Measurements from ENCODE around the gene PAFAH1B2.
"Not testable (repeated sequence)": the region's sequence is repeated elsewhere in the genome, so short reads cannot be mapped to it uniquely, and the experiment has no call there.

Gene PAFAH1B2

DNA sequence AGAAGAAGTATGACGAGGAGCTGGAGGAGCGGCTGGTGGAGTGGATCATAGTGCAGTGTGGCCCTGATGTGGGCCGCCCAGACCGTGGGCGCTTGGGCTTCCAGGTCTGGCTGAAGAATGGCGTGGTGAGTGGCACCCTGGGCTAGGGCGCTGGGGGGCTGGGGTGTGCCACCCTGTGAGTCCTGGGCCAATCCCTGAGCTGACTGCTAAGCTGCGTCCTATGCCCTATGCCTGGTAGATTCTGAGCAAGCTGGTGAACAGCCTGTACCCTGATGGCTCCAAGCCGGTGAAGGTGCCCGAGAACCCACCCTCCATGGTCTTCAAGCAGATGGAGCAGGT, 59.0 kb downstream of the PAFAH1B2 start:
- DNase-seq (ENCODE audit: low spot score), result no peak

DNA sequence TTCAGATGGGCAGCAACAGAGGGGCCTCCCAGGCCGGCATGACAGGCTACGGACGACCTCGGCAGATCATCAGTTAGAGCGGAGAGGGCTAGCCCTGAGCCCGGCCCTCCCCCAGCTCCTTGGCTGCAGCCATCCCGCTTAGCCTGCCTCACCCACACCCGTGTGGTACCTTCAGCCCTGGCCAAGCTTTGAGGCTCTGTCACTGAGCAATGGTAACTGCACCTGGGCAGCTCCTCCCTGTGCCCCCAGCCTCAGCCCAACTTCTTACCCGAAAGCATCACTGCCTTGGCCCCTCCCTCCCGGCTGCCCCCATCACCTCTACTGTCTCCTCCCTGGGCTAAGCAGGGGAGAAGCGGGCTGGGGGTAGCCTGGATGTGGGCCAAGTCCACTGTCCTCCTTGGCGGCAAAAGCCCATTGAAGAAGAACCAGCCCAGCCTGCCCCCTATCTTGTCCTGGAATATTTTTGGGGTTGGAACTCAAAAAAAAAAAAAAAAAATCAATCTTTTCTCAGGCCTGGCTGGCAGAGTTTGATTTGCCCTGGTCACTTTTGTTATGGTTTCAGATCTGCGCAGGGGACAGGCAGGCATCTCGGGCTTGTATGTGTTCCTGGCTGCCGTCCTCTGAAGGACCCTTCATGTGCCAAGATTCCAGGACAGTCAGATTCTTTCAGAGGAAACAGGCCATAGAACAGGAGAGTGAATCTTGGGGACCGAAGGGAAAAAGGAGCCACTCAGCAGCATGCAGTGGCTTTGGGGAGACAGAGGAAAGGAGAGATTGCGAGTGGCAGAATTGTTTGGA, 60.4 kb downstream of the PAFAH1B2 start:
- no peak for DNase-seq (ENCODE audit: low spot score)

DNA sequence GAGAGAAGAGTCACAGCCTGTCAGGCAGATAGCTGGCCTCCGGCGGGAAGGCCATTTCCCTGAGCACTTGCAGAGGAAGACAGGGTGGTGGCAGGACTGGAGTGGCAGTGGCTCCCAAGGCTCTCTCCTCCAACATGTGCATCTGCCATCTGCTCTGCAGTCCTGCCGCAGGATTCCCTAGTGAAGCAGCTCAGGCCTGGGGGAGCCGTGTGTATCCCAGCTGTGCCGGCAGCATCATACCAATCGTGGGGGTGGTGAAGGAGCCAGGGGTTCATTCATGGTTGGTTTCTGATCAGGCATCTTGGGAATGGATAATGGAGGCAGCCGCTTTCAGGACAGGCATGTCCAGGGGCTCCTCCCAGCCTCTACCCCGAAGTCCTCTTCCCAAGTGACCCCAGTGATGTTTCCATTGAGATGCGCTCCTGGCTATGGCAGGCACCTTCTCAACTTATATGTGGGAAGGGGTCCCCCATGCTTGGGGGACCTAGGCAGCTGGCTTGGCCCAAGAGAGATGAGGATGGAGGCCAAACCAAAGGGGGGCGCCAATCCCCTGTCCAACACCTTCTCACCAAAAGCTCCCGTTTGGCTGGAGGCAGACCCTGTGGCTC, 61.2 kb downstream of the PAFAH1B2 start:
- DNase-seq (ENCODE audit: low spot score), result no peak

DNA sequence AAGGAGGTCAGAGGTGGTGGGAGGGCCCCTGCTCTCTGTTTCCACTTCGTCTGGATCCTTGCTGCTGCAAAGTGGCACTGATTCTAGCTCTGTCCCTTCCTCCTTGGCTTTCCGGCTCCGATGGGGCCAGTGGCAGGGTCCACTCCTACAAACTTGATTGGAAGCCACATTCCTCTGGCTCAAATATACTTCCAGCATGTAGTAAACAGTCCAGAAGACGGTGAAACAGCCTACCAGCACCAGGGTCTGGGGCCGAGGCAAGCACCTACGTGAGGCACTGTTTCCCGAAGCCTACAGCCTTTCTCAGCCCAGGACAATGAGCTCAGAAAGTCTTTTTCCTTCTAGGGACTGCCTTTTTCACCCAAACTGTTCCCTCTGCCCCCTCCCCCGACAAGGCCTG, 62.0 kb downstream of the PAFAH1B2 start:
- not testable (repeated sequence) for DNase-seq (ENCODE audit: low spot score)

DNA sequence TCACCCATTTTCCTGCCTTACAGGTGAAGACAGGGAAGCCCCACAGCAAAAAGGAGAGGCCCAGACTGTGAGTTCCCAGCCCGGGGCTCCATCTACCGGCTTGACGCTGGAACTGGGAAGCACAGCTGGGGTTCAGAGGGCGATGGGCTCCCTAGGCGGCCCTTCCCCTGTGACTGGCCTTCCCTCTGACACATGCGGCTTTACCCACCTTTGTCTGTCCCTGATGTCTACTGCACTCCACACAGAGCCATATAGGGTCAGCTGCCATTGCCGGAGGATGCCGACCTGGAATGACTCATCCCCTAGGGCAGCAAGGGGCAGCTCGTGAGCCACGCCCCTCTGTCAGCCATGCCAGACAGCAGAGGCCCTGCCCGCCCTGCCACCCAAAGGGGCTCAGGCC, 62.8 kb downstream of the PAFAH1B2 start:
- not testable (repeated sequence) for DNase-seq (ENCODE audit: low spot score)

DNA sequence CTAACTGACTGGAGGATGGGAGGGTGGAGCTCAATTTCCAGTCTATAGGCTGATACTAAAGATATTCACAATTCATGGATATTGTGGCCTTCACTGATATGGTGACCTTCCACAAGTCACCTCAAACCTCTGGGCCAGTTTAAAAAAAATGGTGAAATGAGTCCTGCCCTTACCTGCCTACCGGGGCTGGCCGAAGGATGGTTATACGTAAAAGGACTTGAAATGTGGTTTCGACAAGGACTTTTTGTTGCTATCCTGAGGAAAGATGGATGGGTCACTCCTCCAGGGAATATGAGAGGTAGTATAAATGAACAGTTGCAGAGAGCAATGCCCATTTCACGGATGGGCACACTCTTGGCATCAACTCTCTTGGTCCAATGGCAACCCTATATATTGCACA, 63.4 kb downstream of the PAFAH1B2 start:
- DNase-seq (ENCODE audit: low spot score), result not testable (repeated sequence)

DNA sequence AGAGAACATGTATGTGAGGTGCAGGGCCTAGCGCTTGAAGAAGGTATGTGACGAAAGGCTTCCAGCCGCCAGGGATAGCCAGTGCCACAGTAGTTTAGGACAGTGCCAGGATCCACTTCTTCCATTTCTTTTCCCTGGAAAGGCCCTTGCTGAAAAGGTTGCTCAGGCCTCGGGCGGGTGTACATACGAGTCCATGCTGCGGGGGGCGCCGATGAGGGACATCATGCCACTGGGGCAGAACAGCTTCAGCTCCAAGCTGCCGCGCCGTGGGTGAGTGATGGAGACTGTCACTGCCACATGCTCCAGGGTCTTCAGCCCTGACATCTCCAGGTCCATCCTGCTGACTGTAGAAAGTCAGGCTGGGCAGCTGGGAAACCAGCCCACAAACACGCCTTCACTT, 64.6 kb downstream of the PAFAH1B2 start:
- not testable (repeated sequence) for DNase-seq (ENCODE audit: low spot score)

DNA sequence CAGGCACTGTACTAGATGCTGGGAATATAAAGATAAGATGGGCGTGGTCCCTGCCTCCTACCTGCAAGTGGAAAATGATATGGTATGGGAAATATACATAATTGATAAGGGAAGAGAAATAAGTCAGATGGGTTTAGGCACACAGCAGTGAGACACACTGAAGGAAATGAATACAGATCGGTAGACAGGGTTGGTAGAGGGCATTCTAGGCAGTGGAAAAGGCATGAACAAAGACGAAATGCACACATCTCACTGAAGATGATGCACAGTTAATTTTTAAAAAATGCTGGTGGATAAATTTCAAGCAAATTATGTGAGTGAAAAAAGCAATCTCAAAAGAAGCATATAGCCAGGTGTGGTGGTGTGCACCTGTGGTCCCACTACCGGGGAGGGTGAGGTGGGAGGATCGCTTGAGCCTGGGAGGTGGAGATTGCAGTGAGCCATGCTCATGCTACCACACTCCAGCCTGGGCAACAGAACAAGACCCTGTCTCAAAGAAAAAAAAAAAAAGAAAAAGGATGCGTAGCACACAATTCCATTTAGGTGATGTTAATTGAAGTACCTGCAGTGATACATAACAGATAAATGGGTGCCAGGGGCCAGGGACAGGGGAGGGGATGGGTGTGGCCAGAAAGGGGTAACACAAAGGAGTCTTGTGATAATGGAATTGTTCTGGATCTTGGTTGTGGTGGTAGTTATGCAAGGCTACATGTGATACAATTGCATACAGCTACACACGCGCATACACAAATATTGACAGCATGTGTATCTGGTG, 65.5 kb downstream of the PAFAH1B2 start:
- not testable (repeated sequence) for DNase-seq (ENCODE audit: low spot score)

DNA sequence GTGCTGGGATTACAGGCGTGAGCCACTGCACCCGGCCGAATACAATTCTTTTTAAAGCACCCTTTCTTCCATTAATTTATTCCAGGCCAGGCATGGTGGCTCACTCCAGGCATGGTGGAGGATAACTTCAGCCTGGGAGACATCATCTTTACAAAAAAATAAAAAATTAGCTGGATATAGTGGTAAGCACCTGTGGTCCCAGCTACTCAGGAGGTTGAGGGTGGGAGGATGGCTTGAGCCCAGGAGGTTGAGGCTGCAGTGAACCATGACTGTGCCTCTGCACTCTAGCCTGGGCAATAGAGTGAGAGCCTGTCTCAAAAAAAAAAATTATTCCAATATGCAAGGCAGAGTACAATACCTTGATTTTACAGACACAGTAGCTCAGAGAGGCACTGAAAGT, 66.5 kb downstream of the PAFAH1B2 start:
- DNase-seq (ENCODE audit: low spot score), result no peak

DNA sequence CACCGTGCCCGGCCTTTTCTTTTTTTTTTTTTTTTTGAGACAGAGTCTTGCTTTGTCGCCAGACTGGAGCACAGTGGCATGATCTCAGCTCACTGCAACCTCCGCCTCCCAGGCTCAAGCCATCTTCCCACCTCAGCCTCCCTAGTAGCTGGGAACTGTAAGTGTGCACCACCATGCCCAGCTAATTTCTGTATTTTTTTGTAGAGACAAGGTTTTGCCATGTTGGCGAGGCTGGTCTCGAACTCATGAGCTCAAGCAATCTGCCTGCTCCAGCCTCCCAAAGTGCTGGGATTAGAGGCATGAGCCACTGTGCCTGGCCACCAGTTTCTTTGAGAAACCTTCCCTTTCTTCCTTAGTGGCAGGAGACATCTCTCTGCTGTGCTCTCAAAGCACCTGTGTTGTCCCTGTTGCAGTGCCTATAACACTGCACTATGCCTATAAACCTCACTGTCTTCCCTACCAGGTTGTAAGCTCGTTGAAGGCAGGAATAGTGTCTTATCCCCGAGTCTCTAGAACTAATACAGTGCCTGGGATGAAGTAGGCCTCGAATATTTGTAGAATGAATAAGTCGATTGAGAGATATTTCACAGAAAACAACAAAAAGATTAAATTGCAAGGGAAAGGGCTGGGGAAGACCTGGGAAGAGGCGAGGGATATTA, 68.7 kb downstream of the PAFAH1B2 start:
- no peak for DNase-seq (ENCODE audit: low spot score)

DNA sequence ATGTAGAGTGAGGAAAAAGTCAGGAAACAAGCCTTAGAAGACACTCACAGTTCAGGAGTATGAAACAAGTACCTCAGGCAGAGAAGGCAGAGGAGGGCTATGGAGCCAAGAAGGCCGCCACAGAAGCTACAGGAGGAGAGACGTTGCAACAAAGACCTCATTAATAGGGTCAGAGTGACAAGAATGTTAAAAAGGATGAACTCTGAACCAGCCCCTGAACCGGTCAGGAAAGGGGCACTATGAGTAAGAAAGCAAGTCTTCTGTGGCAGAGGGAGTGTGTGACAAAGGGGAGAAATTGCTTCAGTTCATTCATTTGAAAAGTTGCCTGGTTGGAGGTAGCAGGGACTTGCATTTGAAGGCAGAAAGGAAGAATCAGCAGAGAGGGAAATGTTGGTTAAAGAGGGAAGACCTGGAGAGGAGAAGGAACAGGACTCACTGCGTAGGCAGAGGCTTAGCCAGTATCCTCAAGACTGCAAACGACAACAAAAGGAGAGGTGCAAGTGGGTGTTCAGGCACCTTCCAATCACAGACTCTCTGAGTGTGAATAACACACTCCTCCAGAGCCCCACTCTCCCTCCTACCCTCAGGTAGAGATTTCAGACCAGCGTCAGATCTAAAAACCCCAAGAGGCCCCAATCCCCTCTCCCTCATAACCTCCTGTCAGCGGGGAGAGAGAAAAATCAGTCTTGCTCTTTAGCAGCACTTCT, 70.5 kb downstream of the PAFAH1B2 start:
- no peak for DNase-seq (ENCODE audit: low spot score)

DNA sequence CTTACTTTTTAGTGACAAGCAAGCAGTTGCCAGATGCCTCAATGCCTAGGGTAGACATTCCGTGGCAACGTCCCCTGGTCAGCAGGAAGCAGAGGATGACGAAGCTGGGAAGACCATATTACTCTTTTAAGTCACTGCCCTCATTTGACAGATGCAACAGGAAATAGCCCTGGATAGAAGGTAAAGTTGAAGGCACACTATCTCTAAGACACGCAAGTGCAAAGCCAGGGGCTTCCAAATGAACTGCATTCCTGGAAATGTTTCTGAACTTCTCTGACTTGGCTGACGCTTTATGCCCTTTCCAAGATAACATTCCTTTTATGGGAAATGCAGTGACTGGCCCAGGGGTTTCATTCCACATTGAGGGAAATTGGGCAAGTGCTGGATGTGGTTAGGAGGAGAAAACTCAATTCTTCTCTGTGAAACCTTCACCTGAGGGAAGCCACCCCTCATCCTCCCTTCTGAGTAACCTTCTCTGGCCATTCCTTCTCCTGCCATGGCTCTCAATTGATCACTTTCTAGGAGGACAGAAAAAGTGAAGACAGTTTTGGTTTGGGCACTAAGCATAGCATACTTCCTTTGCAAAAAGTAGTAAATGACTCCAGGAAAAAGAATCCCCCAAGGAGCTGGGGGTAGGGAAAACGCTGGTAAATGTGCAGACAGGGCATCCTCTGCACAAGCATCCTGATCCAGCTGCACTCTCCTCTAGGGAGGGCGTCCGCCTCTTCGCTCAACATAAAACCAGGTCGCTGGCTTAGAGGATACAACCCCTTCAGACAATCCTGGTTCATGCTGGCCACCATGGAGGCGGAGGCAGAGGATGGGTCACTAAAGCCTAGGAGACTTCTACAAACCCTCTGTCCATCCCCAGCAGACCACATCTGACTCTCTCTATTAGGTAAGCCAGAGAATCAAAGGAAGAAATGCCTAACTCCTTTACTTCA, 73.3 kb downstream of the PAFAH1B2 start:
- DNase-seq (ENCODE audit: low spot score), result no peak

DNA sequence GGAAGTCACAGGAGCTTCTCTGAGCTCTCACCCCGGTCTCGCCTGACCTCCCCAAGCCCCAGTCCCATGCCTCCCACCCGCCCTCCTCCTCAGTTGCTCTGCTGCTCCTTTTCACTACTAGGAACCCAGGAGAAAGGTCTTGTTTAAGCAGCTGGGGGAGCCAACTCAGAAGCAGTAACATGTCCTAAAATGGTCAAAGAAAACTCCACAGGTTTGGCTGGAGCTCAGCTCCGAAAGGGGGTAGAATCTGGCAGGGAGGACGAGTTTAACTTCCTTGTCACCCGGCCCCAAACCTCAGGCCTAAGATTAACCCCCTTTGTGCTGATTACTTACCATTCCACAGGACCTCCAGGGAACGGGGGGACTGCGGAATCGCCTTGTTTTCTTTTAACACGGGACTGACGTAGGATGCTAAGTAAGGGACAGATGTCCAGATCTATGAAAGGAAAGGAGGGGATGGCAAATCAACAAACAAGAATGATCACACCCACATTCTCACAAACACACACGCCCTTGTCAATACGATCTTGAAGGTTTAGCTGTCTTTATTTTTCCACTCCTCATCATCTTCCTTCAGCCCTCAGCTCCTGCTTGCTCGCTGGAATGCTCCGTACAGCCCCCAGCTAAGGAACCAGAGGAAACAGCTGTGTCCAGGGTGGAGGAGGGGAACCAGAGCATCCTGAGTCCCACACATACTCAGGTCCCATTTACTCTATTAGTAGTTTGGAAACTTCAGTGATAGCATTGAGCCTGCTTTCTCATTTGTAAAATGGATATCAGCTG, 74.2 kb downstream of the PAFAH1B2 start:
- DNase-seq (ENCODE audit: low spot score), result no peak

DNA sequence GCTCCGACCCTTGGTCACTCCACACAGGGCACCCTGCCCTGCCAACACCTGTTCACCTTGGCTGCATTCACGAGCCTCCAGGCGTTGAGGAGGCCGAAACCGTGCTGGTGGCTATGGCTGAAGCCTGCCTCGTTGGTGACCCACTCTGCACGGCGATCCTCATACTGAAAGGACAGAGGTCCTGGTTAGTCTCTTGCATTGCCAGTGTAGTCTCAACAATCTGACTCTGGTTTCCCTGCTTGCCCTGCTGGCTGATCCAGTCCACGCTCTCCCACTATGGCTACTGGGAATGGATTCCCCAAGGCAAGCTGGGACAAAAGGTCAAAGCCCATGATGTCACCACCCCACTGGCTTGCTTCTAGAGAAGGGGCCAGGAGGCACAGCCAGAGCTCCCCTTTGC, 74.9 kb downstream of the PAFAH1B2 start:
- no peak for DNase-seq (ENCODE audit: low spot score)

DNA sequence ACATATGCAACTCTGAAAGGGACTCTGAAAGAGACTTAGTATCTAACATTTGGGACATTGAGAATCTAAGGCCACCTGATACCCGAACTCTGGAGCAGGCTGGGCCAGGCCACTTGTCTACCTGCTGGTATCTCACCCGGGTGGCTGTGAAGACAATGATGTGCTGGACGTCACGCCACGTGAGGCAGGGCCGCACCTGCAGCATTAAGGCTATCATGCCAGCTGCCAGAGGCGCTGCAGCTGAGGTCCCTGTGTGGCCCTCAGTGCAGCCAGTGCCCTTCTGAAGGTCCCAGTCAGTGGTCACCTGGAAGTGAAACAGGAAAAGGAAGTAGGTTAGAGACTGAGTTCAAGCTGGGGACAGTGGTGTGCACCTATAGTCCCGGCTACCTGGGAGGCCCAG, 75.4 kb downstream of the PAFAH1B2 start:
- DNase-seq (ENCODE audit: low spot score), result no peak

DNA sequence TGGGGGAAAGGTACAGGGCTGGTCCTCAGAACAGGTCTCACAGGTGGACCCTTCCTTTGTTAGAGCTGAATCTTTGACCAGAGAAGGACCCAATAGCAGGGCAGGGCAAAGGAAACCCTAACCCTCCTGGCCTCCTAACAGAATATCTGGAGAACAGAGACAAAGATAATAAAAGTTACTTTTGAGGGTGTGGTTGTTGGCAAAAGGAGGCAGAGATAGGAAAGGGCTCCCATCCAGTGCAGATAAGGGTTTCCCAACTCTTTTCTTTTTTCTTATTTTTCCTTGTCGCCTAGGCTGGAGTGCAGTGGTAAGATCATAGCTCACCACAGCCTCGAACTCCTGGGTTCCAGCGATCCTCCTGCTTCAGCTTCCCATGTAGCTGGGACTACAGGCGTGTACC, 75.9 kb downstream of the PAFAH1B2 start:
- no peak for DNase-seq (ENCODE audit: low spot score)

DNA sequence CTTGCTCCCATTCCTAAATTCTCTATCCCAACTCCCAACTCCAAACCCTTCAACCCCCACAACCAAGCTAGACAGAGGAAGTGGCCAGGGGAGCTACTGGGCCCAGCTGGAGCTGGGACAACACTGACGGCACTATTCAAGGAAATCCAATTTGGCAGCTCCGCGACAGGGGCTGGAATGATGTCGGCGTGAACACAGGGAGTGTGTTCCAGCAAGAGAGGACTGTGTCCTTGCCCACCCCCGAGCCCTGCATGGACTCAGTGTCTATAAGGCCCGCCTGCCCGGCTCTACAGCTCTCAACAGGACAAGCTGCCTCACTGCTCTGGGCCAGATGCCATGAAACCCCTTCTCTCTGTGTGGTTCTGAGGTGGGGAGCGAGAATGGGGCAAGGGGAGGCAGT, 76.5 kb downstream of the PAFAH1B2 start:
- no peak for DNase-seq (ENCODE audit: low spot score)

DNA sequence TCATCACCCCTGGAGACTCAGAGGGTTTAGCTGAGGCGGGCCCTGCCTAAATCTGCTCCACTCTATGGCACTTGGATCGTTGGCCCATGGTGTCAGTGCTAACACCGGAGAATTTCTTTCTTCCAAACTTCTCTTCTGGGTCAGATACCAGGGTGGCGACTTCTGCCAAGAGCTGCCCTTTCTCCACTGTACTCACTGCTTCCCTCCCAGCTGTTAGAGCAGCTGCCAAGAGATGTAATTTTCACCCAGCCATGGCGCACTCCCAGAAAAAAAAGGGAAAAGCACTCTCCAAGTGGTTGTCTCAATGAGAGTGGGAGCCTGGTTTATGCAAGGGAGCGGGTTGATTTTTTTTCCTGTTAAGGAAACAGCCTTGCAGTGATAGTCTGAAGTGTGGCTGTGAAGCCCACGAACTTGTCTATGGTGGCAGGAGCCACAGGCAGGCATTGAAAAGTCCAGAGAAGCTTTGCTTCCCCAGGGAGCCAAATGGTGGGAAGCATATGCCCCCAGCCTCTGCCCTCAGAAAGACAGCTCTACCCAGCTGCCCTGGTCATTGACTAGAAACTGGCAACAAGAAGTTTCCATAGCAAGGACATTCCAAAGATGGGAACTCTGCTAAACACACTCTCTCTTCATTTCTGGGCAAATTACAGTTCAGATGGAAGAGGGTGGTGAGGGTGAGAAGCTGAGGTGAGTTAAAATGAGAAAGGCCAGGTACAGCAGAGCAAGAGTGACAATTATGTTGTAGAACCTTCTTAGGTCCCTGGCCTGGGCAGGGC, 77.1 kb downstream of the PAFAH1B2 start:
- DNase-seq (ENCODE audit: low spot score), result no peak

All from kidney tubule cell (primary cell).